ENCODE results near the gene MFAP2. TPM values are rescaled to one million over a fixed set of nuclear protein-coding genes. Genes with fewer than 3 reads are reported as not detected.

The MFAP2 gene
- total and polyA plus RNA-seq, 2 donors from 2014 or later, result 7.2 to 8.2 TPM

DNA sequence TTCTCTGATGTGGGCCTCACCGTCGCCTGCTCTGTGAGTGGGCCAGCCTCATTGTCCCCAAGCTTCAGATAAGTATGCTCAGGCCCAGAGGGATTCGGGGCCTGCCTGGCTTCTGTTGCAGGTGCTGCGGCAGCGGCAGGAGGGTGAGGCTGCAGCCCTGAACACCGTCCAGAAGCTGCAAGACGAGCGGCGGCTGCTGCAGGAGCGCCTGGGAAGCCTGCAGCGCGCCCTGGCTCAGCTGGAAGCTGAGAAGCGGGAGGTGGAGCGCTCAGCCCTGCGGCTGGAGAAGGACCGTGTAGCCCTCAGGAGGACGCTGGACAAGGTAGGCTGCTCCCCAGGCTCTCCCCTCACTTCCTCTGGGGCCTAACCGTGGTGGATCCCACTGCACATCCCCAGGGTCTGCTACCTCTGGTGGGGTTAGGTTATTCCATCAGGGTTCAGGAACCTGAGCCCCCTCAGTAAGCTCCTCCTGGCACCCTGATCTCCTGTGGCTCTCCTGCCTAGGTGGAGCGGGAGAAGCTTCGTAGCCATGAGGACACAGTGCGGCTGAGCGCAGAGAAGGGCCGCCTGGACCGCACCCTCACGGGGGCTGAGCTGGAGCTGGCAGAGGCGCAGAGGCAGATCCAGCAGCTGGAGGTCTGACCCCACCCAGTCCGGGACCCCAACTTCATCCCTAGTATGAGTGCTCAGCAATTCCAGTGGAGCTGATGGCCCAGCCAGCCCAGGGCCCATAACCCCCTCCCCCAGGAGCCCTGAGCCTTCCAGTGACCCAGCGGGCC, 10.1 kb downstream of the MFAP2 start:
- TF ChIP-seq, protein P1, sequence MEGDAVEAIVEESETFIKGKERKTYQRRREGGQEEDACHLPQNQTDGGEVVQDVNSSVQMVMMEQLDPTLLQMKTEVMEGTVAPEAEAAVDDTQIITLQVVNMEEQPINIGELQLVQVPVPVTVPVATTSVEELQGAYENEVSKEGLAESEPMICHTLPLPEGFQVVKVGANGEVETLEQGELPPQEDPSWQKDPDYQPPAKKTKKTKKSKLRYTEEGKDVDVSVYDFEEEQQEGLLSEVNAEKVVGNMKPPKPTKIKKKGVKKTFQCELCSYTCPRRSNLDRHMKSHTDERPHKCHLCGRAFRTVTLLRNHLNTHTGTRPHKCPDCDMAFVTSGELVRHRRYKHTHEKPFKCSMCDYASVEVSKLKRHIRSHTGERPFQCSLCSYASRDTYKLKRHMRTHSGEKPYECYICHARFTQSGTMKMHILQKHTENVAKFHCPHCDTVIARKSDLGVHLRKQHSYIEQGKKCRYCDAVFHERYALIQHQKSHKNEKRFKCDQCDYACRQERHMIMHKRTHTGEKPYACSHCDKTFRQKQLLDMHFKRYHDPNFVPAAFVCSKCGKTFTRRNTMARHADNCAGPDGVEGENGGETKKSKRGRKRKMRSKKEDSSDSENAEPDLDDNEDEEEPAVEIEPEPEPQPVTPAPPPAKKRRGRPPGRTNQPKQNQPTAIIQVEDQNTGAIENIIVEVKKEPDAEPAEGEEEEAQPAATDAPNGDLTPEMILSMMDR (IDR thresholded peaks at IDR 0.05; ENCODE audit: borderline replicate concordance, extremely low read depth, insufficient read depth), result no peak
- H3K9ac ChIP-seq (ENCODE audit: low read length in 3 of 3), result no peak overlapping the region
- H3K27ac ChIP-seq (ENCODE audit: low read depth in 2 of 2, low read length in 2 of 2), result no peak overlapping the region
- DNase-seq (no peak), FAIRE-seq (no peak)
- H3K27me3 ChIP-seq (ENCODE audit: control insufficient read depth, insufficient read depth, low read length), result no peaks in the 10 kb centered on the region
- H3K36me3 ChIP-seq (ENCODE audit: control insufficient read depth in 2 of 3, insufficient read depth in 3 of 3, low read length in 3 of 3), result peaks cover 0 to 10% (median 3%) of the 10 kb centered on the region in 3 donors
- intact Hi-C loops (cut with DNase I), result loop anchor here (10.0 kb wide), 1 partner anchor 74 kb away; no protein-coding TSS in a partner anchor
- H3K4me3 ChIP-seq (ENCODE audit: low read length in 3 of 3), result no peak overlapping the region
- no peaks in the 10 kb centered on the region for H3K4me1 ChIP-seq (ENCODE audit: control insufficient read depth in 2 of 3, insufficient read depth in 2 of 3, low read depth in 1 of 3, low read length in 3 of 3)
- no peaks in the 10 kb centered on the region for H3K9me3 ChIP-seq (ENCODE audit: control insufficient read depth in 2 of 3, insufficient read depth in 1 of 3, low read length in 3 of 3)

DNA sequence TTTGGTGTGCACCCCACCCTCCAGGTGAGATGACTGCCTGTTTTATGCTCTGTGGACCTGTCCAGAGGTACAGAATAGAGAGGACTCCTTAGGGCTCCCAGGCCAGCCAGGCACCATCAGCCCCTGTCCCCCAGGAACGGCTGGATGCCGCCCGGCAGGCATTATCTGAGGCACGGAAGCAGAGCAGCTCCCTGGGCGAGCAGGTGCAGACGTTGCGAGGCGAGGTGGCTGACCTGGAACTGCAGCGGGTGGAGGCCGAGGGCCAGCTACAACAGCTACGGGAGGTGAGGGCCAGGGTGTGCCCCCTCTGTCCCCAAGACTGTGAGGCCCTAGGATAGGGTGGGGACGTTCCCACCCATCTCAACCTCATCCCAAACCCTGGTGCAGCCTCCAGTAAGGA, 10.8 kb downstream of the MFAP2 start:
- H3K9me3 ChIP-seq (ENCODE audit: control insufficient read depth in 2 of 3, insufficient read depth in 1 of 3, low read length in 3 of 3), result no peaks in the 10 kb centered on the region
- no peak for DNase-seq
- TF ChIP-seq, protein P1 (IDR thresholded peaks at IDR 0.05; ENCODE audit: borderline replicate concordance, extremely low read depth, insufficient read depth), result no peak

DNA sequence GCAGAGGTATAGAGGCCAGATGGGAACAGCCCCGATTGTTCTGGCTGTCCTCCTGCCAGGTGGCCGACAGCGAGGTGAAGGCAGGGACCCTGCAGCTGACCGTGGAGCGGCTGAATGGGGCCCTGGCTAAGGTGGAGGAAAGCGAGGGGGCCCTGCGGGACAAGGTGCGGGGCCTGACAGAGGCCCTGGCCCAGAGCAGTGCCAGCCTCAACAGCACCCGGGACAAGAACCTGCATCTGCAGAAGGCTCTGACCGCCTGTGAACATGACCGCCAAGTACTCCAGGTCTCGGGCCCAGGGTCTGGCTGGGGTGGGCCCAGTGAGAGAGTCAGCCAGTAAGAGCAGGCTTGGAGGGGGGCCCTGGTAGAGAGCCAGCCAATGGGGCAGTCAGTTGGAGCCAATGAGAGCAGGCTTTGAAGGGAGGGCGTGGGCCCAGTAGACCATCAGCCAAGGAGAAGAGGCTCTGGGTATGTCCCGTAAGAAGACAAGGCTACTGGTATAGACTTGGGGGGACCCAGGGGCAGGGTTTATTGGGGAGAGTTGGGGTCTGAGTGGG, 11.3 kb downstream of the MFAP2 start:
- no peak overlapping the region for H3K9ac ChIP-seq (ENCODE audit: low read length in 3 of 3)
- no peak overlapping the region for H3K27ac ChIP-seq (ENCODE audit: low read depth in 2 of 2, low read length in 2 of 2)
- H3K36me3 ChIP-seq (ENCODE audit: control insufficient read depth in 2 of 3, insufficient read depth in 3 of 3, low read length in 3 of 3), result peaks cover 0 to 10% (median 3%) of the 10 kb centered on the region in 3 donors
- no peak overlapping the region for H3K4me3 ChIP-seq (ENCODE audit: low read length in 3 of 3)
- no peaks in the 10 kb centered on the region for H3K9me3 ChIP-seq (ENCODE audit: control insufficient read depth in 2 of 3, insufficient read depth in 1 of 3, low read length in 3 of 3)
- TF ChIP-seq, protein P1 (IDR thresholded peaks at IDR 0.05; ENCODE audit: borderline replicate concordance, extremely low read depth, insufficient read depth), result no peak
- FAIRE-seq, result no peak
- intact Hi-C loops (cut with DNase I), result no loop called here
- H3K4me1 ChIP-seq (ENCODE audit: control insufficient read depth in 2 of 3, insufficient read depth in 2 of 3, low read depth in 1 of 3, low read length in 3 of 3), result no peaks in the 10 kb centered on the region
- H3K27me3 ChIP-seq (ENCODE audit: control insufficient read depth, insufficient read depth, low read length), result no peaks in the 10 kb centered on the region
- DNase-seq, result no peak

More for the DNA sequence above, 10.8 kb downstream of the MFAP2 start:
- no peak for FAIRE-seq
- no peak overlapping the region for H3K27ac ChIP-seq (ENCODE audit: low read depth in 2 of 2, low read length in 2 of 2)
- H3K9ac ChIP-seq (ENCODE audit: low read length in 3 of 3), result no peak overlapping the region
- no peaks in the 10 kb centered on the region for H3K4me1 ChIP-seq (ENCODE audit: control insufficient read depth in 2 of 3, insufficient read depth in 2 of 3, low read depth in 1 of 3, low read length in 3 of 3)
- H3K4me3 ChIP-seq (ENCODE audit: low read length in 3 of 3), result no peak overlapping the region
- H3K27me3 ChIP-seq (ENCODE audit: control insufficient read depth, insufficient read depth, low read length), result no peaks in the 10 kb centered on the region
- intact Hi-C loops (cut with DNase I), result loop anchor here (10.0 kb wide), 1 partner anchor 75 kb away; no protein-coding TSS in a partner anchor
- peaks cover 0 to 10% (median 3%) of the 10 kb centered on the region in 3 donors for H3K36me3 ChIP-seq (ENCODE audit: control insufficient read depth in 2 of 3, insufficient read depth in 3 of 3, low read length in 3 of 3)

All from kidney (tissue), 14 donors.